ENCODE measurements around the gene TPCN1. TPM values are rescaled to one million over a fixed set of nuclear protein-coding genes. Genes with fewer than 3 reads are reported as not detected.

The TPCN1 gene
- total RNA-seq (ENCODE audit: low replicate concordance), result 8.3 and 19.8 TPM in 2 replicates

GRCh38 chr12:113221181-113221996 is at the start of gene TPCN1:
Gene TPCN1, plus strand, starts transcription at chr12:113221464. Its CDS starts 5,389 bp downstream, at chr12:113226853.

GRCh38 chr12:113185180-113186032 is 35.9 kb upstream of the TPCN1 start, which contains the start of the genes DDX54 and RITA1:
Gene DDX54, minus strand, starts transcription at chr12:113185478. Its CDS starts 27 bp downstream, at chr12:113185451.
Gene RITA1, plus strand, starts transcription at chr12:113185721. Its CDS starts 1,026 bp downstream, at chr12:113186747.

GRCh38 chr12:113334786-113335539 is 113.7 kb downstream of the TPCN1 start, which contains the start of gene SLC8B1:
Gene SLC8B1, minus strand, starts transcription at chr12:113335109. Its CDS starts 2,231 bp downstream, at chr12:113332878.

Other genes with a start within 250 kb of the TPCN1 start
- 4.0 and 6.7 TPM in 2 replicates for gene OAS2, start 242.9 kb upstream of the TPCN1 start, total RNA-seq (ENCODE audit: low replicate concordance)
- under 0.01 and 0.15 TPM in 2 replicates for gene DTX1, start 164.7 kb upstream of the TPCN1 start, total RNA-seq (ENCODE audit: low replicate concordance)
- gene RASAL1, start 85.7 kb upstream of the TPCN1 start, total RNA-seq (ENCODE audit: low replicate concordance), result not detected in 2 replicates
- not detected in 2 replicates for gene CFAP73, start 71.7 kb upstream of the TPCN1 start, total RNA-seq (ENCODE audit: low replicate concordance)
- 25.5 and 28.3 TPM in 2 replicates for gene DDX54, start 36.0 kb upstream of the TPCN1 start, total RNA-seq (ENCODE audit: low replicate concordance)
- gene RITA1, start 35.7 kb upstream of the TPCN1 start, total RNA-seq (ENCODE audit: low replicate concordance), result 8.4 and 11.8 TPM in 2 replicates
- gene SLC8B1, start 113.6 kb downstream of the TPCN1 start, total RNA-seq (ENCODE audit: low replicate concordance), result 5.6 and 10.8 TPM in 2 replicates
- 18.5 and 23.4 TPM in 2 replicates for gene PLBD2, start 137.1 kb downstream of the TPCN1 start, total RNA-seq (ENCODE audit: low replicate concordance)
- not detected in 2 replicates for gene SDS, start 182.4 kb downstream of the TPCN1 start, total RNA-seq (ENCODE audit: low replicate concordance)
- 7.0 and 21.7 TPM in 2 replicates for gene SDSL, start 200.9 kb downstream of the TPCN1 start, total RNA-seq (ENCODE audit: low replicate concordance)

Measured in smooth muscle cell of the coronary artery (primary cell).